GM19099 (cell line): ENCODE measurements around the gene TUBA4B.

Experiments used
- POLR2A ChIP-seq: IDR thresholded peaks from 3 replicates; pipeline ENCODE4 v1.6.1; 2011; ENCODE audit warnings: low read depth; ENCODE audit not compliant: insufficient read length; ENCODE audit errors: extremely low read depth

The TUBA4B gene

DNA sequence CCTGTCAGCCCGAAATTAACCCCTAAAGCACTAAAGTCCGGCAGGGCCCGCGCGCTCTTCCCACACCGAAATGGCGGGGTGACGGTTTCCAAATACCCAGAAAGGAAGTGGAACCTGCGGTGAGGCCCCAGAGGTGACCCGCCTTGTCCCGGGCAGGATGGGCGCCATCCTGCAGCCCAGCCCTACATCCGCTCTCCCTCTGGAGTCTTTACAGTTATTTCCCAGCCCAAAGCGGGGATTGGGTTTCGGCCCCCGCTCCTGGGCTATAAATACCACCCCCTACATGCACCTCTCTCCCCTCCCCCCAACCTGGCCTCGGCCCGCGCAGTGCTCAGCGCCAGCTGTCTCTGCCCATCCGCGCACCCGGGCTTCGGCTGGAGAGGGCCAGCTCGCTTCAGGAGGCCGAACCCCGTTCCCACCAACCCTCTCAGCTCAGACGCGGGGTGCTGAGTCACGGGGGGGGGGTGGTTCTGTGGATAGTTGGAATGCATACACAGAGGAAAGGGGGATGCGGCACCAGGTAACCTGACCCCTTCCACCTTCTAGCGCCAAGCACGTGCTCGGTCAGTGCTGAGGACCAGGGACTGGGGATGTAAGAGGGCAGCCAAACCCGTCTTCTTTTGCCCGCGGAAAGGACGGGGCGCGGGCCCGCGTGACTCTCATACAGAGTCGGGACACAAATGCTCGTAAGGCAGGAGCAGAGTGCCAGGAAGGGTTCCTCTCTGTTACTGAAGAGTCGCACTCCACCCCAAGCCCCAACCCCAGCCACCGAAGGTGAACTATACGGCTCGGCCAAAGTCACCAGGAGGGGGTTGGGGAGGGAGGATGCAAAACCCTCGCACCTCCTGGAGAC, at the start of gene TUBA4B:
Gene TUBA4B, plus strand, starts transcription at position 344 of the 853 bp plus-strand sequence. Its CDS starts 165 bp downstream, at position 509.
- TF ChIP-seq POLR2A, result no peak

DNA sequence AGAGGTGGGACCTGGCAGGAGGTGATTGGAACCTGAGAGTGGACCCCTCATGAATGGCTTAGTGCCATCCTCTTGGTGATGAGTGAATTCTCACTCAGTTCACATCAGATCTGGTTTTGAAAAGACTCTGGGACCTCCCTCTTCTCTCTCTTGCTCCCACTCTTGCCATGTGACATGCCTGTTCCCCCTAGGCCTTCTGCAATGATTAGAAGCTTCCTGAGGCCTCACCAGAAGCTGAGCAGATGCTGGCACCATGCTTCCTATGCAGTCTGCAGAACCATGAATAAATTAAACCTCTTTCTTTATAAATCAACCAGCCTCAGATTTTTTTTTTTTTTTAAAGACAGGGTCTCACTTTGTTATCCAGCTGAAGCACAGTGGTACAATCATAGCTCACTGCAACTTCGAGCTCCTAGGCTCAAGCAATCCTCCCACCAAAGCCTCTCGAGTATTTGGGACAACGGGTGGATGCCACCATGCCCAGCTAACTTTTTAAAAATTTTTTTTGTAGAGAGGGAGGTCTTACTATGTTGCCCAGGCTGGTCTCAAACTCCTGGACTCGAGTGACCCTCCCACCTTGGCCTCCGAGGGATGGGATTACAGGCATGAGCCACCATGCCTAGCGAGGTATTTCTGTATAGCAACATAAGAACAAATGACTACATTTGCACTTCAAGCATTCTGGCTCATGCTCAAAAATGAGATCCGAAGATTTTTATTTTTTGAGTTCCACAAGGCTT, 48.4 kb upstream of the TUBA4B start:
- no peak for TF ChIP-seq POLR2A

DNA sequence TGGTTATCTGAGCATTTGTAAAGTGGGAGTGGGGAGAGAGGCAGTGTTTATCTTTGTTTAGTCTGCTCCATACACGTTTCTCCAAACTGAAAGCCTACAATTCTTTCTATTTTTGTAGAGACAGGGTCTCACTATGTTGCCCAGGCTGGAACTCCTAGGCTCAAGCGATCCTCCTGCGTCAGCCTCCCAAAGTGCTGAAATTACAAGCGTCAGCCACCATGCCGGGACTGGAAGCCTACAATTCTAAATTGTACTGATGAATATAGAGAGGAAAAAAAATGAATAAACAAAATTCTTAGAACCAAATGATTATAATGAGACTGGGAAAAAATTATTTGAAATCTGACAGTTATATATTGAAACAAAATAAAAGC, 47.9 kb upstream of the TUBA4B start:
- no peak for TF ChIP-seq POLR2A

DNA sequence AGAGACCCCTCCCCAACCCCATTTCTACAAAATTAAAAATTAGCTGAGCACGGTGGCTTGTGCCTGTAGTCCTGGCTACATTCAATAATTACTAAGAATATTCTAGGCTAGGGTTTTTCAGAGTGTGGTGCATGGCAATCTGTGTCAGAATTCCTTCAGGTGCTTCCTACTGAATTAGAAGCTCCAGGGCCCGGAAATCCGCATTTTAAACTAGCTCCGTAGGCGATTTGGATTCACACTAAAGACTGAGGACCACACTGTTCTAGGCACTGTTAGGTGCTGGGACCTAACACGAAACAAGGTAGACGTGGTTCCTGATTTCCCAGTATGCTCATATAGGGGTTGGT, 47.1 kb upstream of the TUBA4B start:
- no peak for TF ChIP-seq POLR2A

DNA sequence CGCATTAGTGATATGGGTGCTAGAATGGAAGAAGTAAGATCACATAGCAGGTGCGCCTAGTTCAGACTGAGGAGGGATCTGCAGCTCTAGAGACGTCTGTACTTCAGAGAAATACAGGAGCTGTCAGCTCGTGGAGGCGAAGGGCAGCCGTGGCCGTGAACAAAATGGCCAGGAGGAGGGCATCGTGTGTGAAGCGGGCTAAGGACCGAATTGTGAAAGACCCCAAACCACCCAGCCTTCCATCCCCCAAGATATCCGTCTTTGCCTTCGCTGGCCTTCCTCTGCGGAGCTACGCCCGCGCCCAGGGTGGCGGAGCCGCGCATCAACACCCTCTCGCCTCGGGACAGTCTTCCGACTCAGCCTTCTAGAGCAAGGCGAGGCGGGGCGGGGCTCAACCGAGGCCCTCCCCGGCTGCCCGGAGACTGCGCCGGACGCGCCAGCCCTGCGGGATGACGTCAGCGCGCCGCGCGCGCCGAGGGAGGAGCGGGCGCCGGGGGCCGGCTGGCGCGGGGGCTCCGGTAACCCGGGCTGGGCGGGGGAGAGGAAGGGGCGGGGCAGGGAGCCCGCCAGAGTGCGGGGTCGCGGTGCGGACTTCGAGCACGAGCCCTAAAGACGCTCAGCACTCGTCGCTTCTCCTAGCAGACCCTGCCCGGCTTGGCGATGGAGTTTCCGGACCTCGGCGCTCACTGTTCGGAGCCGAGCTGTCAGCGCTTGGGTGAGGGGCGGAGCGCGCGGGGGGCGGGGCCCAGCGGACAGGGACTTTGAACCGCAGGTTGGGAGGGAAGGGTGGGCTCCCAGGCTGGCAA, 46.5 kb upstream of the TUBA4B start, which contains the start of gene ZFAND2B:
Gene ZFAND2B, plus strand, starts transcription at position 455 of the 806 bp plus-strand sequence. Its CDS starts 206 bp downstream, at position 661.
- peak; percentile 98 for TF ChIP-seq POLR2A

DNA sequence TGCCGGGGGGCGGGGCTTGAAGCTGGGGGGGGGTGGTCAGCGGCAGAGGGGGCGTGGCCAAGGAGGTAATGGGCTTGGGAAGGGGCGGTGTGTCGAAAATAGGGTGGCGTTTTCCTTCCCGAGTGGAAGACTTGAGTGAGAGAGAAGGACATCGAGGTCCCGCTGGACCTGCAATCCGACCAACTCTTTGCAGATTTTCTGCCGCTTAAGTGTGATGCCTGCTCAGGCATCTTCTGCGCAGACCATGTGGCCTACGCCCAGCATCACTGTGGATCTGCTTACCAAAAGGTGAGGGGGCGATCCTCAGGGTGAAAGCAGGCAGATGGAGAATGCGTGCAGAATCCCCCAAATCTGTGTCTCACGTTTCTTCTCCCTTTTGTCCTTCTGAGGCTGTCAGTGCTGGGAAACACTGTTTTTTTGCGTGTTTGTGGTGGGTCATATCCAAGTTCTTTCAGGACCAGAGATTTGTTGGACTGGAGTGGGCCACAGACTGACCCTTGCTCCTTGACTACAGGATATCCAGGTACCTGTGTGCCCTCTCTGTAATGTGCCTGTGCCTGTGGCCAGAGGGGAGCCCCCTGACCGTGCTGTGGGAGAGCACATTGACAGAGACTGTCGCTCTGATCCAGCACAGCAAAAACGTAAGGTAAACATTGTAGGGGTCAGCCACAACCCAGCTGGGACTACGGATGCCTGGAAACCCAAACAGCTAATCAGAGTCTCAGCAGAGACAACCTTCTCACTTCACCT, 45.7 kb upstream of the TUBA4B start:
- no peak for TF ChIP-seq POLR2A

DNA sequence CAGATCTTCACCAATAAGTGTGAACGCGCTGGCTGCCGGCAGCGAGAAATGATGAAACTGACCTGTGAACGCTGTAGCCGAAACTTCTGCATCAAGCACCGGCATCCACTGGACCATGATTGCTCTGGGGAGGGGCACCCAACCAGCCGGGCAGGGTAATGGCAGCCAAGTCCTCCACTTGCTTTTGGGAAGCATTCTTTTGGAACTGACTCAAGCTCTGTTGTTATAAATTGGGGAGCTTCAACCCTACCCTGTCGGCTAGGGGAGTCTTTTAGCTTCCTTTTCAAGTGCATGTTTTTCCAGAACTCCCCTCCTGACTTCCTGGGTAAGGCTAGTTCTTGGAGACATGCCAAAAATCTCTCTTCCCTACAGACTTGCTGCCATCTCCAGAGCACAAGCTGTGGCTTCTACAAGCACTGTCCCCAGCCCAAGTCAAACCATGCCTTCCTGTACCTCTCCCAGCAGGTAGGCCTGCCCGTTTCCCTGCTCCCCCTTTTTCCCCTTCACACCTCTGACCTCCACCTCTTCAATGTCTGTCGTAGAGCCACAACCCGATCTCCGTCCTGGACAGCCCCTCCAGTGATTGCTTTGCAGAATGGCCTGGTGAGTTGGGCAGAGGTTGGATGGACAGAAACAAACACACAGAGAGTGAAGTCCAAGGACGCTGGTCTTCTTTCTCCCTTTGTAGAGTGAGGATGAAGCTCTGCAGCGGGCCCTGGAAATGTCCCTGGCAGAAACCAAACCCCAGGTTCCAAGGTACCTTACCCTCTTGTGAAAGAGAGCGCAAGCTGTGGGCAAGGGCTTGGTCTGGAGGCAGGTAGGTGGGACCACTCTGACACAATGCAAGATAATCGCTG, 44.9 kb upstream of the TUBA4B start:
- no peak for TF ChIP-seq POLR2A

DNA sequence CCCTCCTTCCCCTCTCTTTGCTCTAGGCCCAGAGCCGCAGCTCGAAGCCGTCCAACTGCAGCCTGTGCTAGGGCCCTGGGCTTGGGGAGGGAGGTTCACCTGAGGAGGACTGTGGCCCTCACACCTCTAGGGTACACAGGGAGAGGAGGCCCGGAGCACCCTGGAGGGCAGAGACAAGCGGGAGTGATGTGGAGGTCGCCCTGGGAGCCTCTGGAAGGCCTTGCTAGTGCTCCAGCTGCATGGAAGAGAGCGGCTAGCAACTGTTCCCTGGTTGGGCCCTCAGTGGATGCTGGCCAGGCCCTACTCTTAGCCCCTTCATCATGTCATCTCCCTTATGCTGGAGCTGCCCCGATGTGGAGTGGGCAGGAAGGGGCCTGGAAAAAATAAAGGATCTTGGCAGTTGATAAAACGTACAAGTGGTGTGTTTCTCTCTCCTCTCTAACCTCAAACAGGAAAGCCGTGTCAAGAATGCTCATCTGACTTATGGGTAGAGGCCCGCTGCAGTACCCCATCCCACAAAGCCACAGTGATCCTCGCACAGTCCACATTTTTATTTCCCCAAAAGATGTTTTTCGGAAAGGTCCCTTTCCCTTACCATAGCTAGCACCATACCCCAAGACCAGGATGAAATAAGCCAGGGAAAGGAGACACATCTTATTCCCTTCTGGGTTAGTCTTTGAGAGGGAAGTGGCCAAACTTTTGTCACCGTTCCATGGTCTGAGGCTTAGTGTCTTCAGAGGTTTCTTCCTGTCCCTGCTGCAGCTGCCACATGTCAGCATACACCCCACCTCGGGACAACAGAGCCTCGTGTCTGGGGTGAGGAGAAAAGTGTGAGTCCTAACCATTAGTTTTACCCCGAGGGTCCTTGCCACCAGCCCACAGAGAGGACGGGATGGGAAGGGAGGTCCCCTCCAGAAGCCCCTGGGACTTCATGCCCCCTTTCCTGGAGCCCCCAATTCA, 43.5 kb upstream of the TUBA4B start:
- no peak for TF ChIP-seq POLR2A

DNA sequence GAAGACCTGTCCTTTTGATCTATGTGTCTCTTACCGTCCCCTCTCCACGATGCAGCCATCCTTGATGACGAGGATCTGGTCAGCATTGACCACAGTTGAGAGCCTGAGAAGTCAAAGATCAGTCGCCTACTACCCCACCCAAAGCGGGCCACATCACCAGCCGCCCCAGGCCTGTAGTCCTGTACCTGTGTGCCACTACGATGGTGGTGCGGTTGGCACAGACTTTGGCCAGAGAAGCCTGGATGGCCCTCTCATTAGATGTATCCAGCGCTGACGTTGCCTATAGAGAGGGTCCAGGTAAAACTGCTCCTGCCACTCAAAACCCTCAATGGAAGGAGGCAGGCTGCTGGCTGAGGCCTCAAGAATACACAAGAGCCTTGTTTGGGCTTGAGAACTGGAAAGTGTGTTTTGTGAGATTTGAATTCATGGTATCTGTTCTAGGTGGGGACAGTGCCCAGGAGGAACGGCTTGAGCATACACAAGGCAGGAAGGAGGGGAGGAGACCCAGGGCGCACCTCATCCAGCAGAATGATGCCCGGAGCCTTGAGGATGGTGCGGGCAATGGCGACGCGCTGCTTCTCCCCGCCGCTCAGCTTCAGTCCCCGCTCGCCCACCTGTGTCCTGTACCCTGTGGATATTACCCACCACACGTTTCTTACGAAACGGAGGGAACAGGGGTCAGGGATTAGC, 42.7 kb upstream of the TUBA4B start:
- TF ChIP-seq POLR2A, result no peak

DNA sequence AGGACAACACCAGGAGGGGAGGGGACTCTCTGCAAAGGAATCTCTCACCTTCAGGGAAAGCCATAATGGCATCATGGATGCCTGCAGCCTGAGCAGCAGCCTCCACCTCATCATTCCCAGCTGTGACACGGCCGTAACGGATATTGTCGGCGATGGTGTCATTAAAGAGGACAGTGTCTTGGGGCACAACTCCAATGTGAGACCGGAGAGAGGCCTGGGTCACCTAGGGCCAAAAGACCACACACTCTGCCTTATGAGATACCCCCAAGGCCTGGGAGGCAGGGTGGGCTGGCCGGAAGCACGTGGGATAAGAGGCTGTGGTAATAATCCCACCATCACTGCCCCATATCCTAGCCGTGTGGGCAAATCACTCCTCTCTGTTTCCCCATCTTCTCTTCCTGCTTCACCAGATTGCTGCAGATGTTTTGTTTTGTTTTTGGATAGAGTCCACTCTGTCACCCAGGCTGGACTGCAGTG, 42.1 kb upstream of the TUBA4B start:
- TF ChIP-seq POLR2A, result no peak

DNA sequence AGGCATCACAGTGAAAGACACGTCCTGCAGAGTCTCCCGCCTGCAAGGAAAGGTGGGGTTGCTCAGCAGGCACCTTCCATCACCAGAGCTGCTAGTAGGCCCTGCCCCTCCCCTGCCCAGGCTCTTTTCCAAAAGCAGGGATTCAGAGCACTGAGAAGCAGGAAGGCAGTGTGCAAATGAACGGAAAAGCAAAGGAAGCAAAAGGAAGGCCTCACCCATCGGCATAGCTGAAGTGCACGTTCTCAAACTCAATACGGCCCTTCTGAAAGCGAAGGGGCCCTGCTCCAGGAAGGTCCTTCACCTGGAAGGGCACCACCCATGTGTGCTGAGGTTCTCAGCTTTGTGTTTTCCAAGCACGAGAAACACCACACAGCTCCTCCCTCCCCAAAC, 40.0 kb upstream of the TUBA4B start:
- no peak for TF ChIP-seq POLR2A
